Gastrocnemius medialis (tissue), 4 donors: Measurements from ENCODE around the gene GPC2.

Source experiments
- CTCF ChIP-seq, 5 experiments: fragments of 450-650 bp in 3 of 5; fragments of 200-600 bp in 2 of 5; sonication (generic) in 2 of 5; IDR thresholded peaks in 4 of 5; conservative IDR thresholded peaks in 1 of 5; 1 replicate in 4 of 5; 2 replicates in 1 of 5; pipeline ENCODE4 v1.5.1; 2016 to 2019; ENCODE audit warnings: antibody characterized with exemption in 5 of 5, mild to moderate bottlenecking in 3 of 5, moderate library complexity in 3 of 5
- POLR2A ChIP-seq, 2 donors: fragments of 450-650 bp; IDR thresholded peaks; one replicate each; pipeline ENCODE4 v1.6.1; 2017; ENCODE audit warnings: antibody characterized with exemption in 2 of 2, mild to moderate bottlenecking in 2 of 2, moderate library complexity in 2 of 2

GRCh38 chr7:100169147-100169850 lies 7.9 kb downstream of the GPC2 start:
- TF ChIP-seq CTCF (IDR thresholded peaks at IDR 0.05 in 4 of 5, conservative IDR thresholded peaks at IDR 0.05 in 1 of 5) (no peak), POLR2A (IDR thresholded peaks at IDR 0.05) (no peak)
